NT2/D1 (cell line): ENCODE measurements around the gene SLC34A3.

ENCODE experiments used
- DNase-seq: peaks from one replicate; pipeline ENCODE4 v3.0.0-alpha.2; 2011; ENCODE audit warnings: low read depth, low spot score
- H3K27me3 ChIP-seq: 2 replicates; pipeline ENCODE4 v1.6.0; 2011; ENCODE audit warnings: mild to moderate bottlenecking; ENCODE audit not compliant: insufficient read length, insufficient read depth
- H3K36me3 ChIP-seq: 2 replicates; pipeline ENCODE4 v1.6.1; 2011; ENCODE audit warnings: mild to moderate bottlenecking, low read length, mixed read lengths; ENCODE audit not compliant: insufficient read depth, insufficient read length
- H3K4me1 ChIP-seq: 2 replicates; pipeline ENCODE4 v1.5.1; 2011; ENCODE audit not compliant: insufficient read depth, insufficient read length
- H3K4me3 ChIP-seq: 2 replicates; pipeline ENCODE4 v1.5.1; 2011; ENCODE audit warnings: low read depth; ENCODE audit not compliant: insufficient read length
- H3K9ac ChIP-seq: 2 replicates; pipeline ENCODE4 v1.6.0; 2011; ENCODE audit warnings: low read depth; ENCODE audit not compliant: insufficient read length
- H3K9me3 ChIP-seq: 2 replicates; pipeline ENCODE4 v1.5.1; 2011; ENCODE audit warnings: mild to moderate bottlenecking, low read length; ENCODE audit not compliant: insufficient read depth
- SUZ12 ChIP-seq: IDR thresholded peaks from 2 replicates; pipeline ENCODE4 v1.6.1; 2011; ENCODE audit not compliant: insufficient read length, insufficient read depth; ENCODE audit errors: extremely low read depth
- YY1 ChIP-seq: IDR thresholded peaks from 2 replicates; pipeline ENCODE4 v1.6.1; 2011; ENCODE audit not compliant: insufficient read length, insufficient read depth
- ZNF274 ChIP-seq: IDR thresholded peaks from 2 replicates; pipeline ENCODE4 v1.6.1; 2011; ENCODE audit warnings: mild to moderate bottlenecking, low read depth, low read length

The SLC34A3 gene

GRCh38 chr9:137230705-137231371, at the start of gene SLC34A3:
Gene SLC34A3 (plus strand): TSS chr9:137230901. CDS start chr9:137231703, 802 bp downstream.
- no peaks in the 10 kb centered on the region for H3K9me3 ChIP-seq
- DNase-seq: no peak
- H3K36me3 ChIP-seq: peaks cover 3% of the 10 kb centered on the region
- H3K9ac ChIP-seq: peak within 1 kb of the TSS; percentile 36
- no peak within 1 kb of the TSS for H3K4me3 ChIP-seq
- peaks cover 45% of the 10 kb centered on the region for H3K4me1 ChIP-seq
- no peak for TF ChIP-seq YY1
- TF ChIP-seq ZNF274: no peak
- no peak for TF ChIP-seq SUZ12
- no peaks in the 10 kb centered on the region for H3K27me3 ChIP-seq

- TF ChIP-seq ZNF274 (no peak), SUZ12 (no peak), YY1 (no peak)
- Histone ChIP-seq H3K9ac (no peak overlapping the region), H3K4me1 (peaks cover 8% of the 10 kb centered on the region), H3K27me3 (no peaks in the 10 kb centered on the region), H3K9me3 (no peaks in the 10 kb centered on the region), H3K4me3 (no peak overlapping the region), H3K36me3 (peaks cover 93% of the 10 kb centered on the region)
- DNase-seq: no peak
These were observed 49.0 kb upstream of the SLC34A3 start for GRCh38 chr9:137181680-137182079.

DNA sequence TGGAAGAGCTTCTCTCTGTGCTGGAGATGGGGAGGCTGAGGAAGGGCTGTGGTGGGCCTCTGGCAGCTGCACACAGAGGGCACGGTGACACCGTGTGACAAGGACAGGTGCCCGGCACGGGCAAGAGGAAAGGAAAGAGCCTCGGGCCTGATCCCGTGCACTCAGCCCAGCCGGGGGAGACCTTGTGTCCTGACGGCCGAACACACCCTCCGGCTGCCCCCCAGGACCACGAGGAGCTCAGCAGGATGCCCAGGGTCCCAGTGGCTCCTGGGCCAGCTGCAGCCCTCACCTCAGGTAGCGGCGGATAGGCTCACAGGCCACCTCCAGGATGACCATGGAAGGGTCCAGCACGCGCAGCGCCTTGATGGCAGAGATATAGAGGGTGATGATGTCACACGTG, 47.9 kb upstream of the SLC34A3 start:
- H3K36me3 ChIP-seq: peaks cover 96% of the 10 kb centered on the region
- H3K4me3 ChIP-seq: no peak overlapping the region

DNA sequence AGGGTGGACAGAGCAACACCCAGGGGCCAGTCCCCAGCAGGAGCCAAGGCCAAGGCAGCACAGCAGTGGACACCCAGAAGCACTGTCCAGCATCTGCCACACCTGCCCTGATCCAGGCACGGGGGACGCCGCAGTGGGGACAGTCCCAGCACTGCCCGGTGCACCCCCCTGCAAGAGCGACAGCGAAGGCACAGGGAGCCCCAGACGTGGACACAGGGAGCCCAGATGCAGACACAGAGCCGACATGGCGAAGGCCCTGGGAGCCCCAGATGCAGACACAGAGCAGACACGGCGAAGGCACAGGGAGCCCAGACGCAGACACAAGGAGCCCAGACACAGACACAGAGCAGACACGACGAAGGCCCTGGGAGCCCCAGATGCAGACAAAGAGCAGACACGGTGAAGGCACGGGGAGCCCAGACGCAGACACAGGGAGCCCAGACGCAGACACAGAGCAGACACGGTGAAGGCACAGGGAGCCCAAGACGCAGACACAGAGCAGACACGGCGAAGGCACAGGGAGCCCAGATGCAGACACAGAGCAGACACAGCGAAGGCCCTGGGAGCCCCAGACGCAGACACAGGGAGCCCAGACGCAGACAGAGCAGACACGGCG, 46.6 kb upstream of the SLC34A3 start:
- Histone ChIP-seq H3K4me1 (peaks cover 10% of the 10 kb centered on the region), H3K9ac (no peak overlapping the region), H3K36me3 (peaks cover 83% of the 10 kb centered on the region), H3K4me3 (no peak overlapping the region), H3K27me3 (no peaks in the 10 kb centered on the region), H3K9me3 (no peaks in the 10 kb centered on the region)
- DNase-seq: no peak
- no peak for TF ChIP-seq YY1
- TF ChIP-seq SUZ12: no peak
- no peak for TF ChIP-seq ZNF274

More for the DNA sequence above, 47.9 kb upstream of the SLC34A3 start:
- H3K9ac ChIP-seq: no peak overlapping the region
- peaks cover 15% of the 10 kb centered on the region for H3K4me1 ChIP-seq
- DNase-seq: no peak
- TF ChIP-seq SUZ12 (no peak), ZNF274 (no peak), YY1 (no peak)
- no peaks in the 10 kb centered on the region for H3K27me3 ChIP-seq
- no peaks in the 10 kb centered on the region for H3K9me3 ChIP-seq

GRCh38 chr9:137184881-137185660, 45.6 kb upstream of the SLC34A3 start:
- no peak for DNase-seq
- H3K9me3 ChIP-seq: no peaks in the 10 kb centered on the region
- H3K36me3 ChIP-seq: peaks cover 82% of the 10 kb centered on the region
- H3K9ac ChIP-seq: no peak overlapping the region
- peaks cover 17% of the 10 kb centered on the region for H3K4me1 ChIP-seq
- no peak for TF ChIP-seq ZNF274
- H3K4me3 ChIP-seq: no peak overlapping the region
- H3K27me3 ChIP-seq: no peaks in the 10 kb centered on the region

DNA sequence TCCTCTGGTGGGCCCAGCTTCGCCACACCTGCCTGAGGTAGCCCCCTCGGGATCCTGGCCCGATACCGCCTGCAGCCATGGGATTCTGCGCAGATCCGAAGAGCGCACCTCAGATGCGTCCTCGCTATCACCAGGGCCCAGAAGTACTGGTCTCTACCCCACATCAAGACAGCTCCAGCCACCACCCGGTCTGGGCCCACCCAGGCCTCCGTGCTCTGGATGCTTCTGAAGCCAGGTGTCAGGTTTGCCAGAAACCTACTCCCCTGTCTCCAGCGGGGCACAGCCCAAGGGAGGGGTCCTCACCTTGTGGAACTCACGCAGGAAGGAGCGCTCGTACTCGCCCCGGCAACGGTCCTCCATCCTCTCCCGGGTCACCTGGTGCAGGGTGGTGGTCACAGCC, 44.8 kb upstream of the SLC34A3 start:
- Histone ChIP-seq H3K9me3 (no peaks in the 10 kb centered on the region), H3K4me3 (no peak overlapping the region), H3K4me1 (peaks cover 17% of the 10 kb centered on the region), H3K9ac (peak overlapping the region; percentile 8), H3K36me3 (peaks cover 81% of the 10 kb centered on the region), H3K27me3 (no peaks in the 10 kb centered on the region)
- no peak for DNase-seq
- TF ChIP-seq SUZ12: no peak
- TF ChIP-seq YY1: no peak

DNA sequence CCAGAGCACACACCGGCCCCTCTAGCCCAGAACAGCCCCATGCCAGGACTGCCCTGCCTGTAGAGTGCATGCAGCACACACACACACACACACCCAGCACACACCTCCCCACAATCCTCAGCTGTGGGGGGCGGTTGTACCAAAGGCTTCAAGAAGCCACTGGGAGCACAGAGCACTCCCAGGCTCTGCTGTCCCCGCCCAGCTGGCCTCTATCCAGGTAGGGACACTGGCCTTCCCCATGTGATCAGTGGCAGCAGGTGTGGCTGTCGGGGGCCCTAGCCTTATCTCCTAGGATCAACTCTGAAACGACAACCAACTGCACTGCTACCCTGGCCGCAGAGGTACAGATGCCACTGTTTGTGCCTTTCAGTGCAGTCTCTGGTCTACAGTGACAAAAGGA, 44.3 kb upstream of the SLC34A3 start:
- H3K4me3 ChIP-seq: no peak overlapping the region
- peaks cover 81% of the 10 kb centered on the region for H3K36me3 ChIP-seq
- DNase-seq: no peak
- H3K4me1 ChIP-seq: peaks cover 17% of the 10 kb centered on the region
- peak overlapping the region; percentile 8 for H3K9ac ChIP-seq
- no peaks in the 10 kb centered on the region for H3K27me3 ChIP-seq
- no peaks in the 10 kb centered on the region for H3K9me3 ChIP-seq
- TF ChIP-seq YY1 (no peak), ZNF274 (no peak), SUZ12 (no peak)
